H1 (cell line): ENCODE results near the gene SZT2.

ENCODE experiments used
- BCL11A ChIP-seq, 2 experiments: IDR thresholded peaks; one replicate each; pipeline ENCODE4 v1.6.1; 2011; ENCODE audit warnings: low read depth in 2 of 2, low read length in 2 of 2, mild to moderate bottlenecking in 2 of 2
- CBX5 ChIP-seq: fragments of 300-800, 300-1000 bp; sonication (generic); IDR thresholded peaks from 2 replicates; pipeline ENCODE4 v1.7.1; 2016; ENCODE audit warnings: antibody characterized with exemption, low read length, low read depth
- CTCF ChIP-seq, 3 experiments: IDR thresholded peaks; 1 replicate in 2 of 3; 2 replicates in 1 of 3; pipeline versions ENCODE4 v1.5.1 to v1.6.1; 2011; ENCODE audit warnings: low read length in 3 of 3, mild to moderate bottlenecking in 3 of 3, inconsistent platforms in 2 of 3, low read depth in 1 of 3, moderate library complexity in 1 of 3; ENCODE audit not compliant: insufficient read depth in 1 of 3; ENCODE audit errors: control extremely low read depth in 1 of 3
- E2F6 ChIP-seq: IDR thresholded peaks from 2 replicates; pipeline ENCODE4 v1.6.1; 2012; ENCODE audit warnings: inconsistent platforms
- EP300 ChIP-seq, 2 experiments: IDR thresholded peaks; 1 replicate in 1 of 2; 2 replicates in 1 of 2; pipeline ENCODE4 v1.6.1; 2011 to 2012; ENCODE audit warnings: low read depth in 2 of 2, low read length in 2 of 2, mild to moderate bottlenecking in 2 of 2, borderline replicate concordance in 1 of 2, inconsistent platforms in 1 of 2, moderate library complexity in 1 of 2
- EZH2 ChIP-seq: fragments of 200-600 bp; sonication (generic); IDR thresholded peaks from 2 replicates; pipeline ENCODE4 v1.7.1; 2012; ENCODE audit warnings: low read depth, mild to moderate bottlenecking, moderate library complexity, low read length, inconsistent platforms; ENCODE audit not compliant: severe bottlenecking
- FOSL1 ChIP-seq: IDR thresholded peaks from 2 replicates; pipeline ENCODE4 v1.6.1; 2011; ENCODE audit warnings: mild to moderate bottlenecking, low read depth, low read length, moderate library complexity; ENCODE audit not compliant: insufficient read depth
- GTF2F1 ChIP-seq: IDR thresholded peaks from 2 replicates; pipeline ENCODE4 v1.6.1; 2012; ENCODE audit warnings: low read depth, low read length, improper control_type of control experiment, borderline replicate concordance
- JUN ChIP-seq: IDR thresholded peaks from 2 replicates; pipeline ENCODE4 v1.6.1; 2011; ENCODE audit warnings: low read depth, mild to moderate bottlenecking, improper control_type of control experiment, low read length
- POLR2A ChIP-seq, 2 experiments: IDR thresholded peaks; 1 replicate in 1 of 2; 2 replicates in 1 of 2; pipeline ENCODE4 v1.6.1; 2011; ENCODE audit warnings: low read depth in 2 of 2, low read length in 2 of 2, mild to moderate bottlenecking in 2 of 2; ENCODE audit errors: control extremely low read depth in 1 of 2
- RFX5 ChIP-seq: IDR thresholded peaks from 2 replicates; pipeline ENCODE4 v1.6.1; 2011; ENCODE audit warnings: low read depth, low read length, improper control_type of control experiment, borderline replicate concordance
- SIRT6 ChIP-seq: IDR thresholded peaks from one replicate; pipeline ENCODE4 v1.7.1; 2012; ENCODE audit warnings: low read length, inconsistent platforms
- SIX5 ChIP-seq: IDR thresholded peaks from 2 replicates; pipeline ENCODE4 v1.6.1; 2011; ENCODE audit warnings: mild to moderate bottlenecking, low read depth, low read length
- ZNF274 ChIP-seq: IDR thresholded peaks from 2 replicates; pipeline ENCODE4 v1.7.0; 2012; ENCODE audit warnings: low read length, borderline replicate concordance; ENCODE audit errors: extremely low read depth

- TF ChIP-seq CTCF (IDR thresholded peaks at IDR 0.05; ENCODE audit: control extremely low read depth in 1 of 3, insufficient read depth in 1 of 3, low read depth in 1 of 3, low read length in 3 of 3) (peak in 2 of 3 experiments; percentile 49 to 70; a peak in 3 of 4 replicates), SIRT6 (no peak), EZH2 (no peak), JUN (no peak), GTF2F1 (no peak), POLR2A (IDR thresholded peaks at IDR 0.05; ENCODE audit: control extremely low read depth in 1 of 2, low read depth in 2 of 2, low read length in 2 of 2) (peak in 1 of 2 experiments; percentile 17; a peak in 1 of 3 replicates), FOSL1 (no peak), EP300 (IDR thresholded peaks at IDR 0.05; ENCODE audit: borderline replicate concordance in 1 of 2, low read depth in 2 of 2, low read length in 2 of 2) (no peak), SIX5 (no peak), RFX5 (no peak), BCL11A (IDR thresholded peaks at IDR 0.05; ENCODE audit: low read depth in 2 of 2, low read length in 2 of 2) (no peak), ZNF274 (no peak), E2F6 (no peak), CBX5 (no peak)
These were observed 31.5 kb upstream of the SZT2 start for GRCh38 chr1:43358121-43358745.
